ENCODE data around the gene POLR2F.

DNA sequence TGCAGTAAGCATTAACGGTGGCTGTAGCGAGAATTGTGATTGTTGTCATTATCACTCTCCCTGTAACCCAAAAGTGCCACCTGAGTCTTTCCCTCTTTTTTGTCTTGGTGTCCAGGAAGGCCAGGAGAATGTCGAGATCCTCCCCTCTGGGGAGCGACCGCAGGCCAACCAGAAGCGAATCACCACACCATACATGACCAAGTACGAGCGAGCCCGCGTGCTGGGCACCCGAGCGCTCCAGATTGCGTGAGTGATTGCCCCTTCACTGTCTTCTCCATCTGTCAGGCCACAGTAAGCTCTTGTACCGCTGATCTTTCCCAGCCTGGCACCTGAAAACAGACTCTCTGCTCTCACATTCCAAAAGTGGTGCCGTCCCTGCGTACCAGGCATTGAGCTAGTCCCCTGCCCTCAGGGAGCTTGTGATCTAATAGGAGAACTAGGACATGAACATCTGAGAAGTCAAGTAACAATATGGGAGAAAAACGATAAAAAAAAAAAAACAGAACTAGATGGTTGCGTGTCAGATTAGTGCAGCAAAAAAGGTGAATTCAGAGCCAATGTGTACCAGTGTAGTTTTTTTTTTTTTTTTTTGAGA lies 5.8 kb downstream of the POLR2F start:
- TF ChIP-seq CTCF (optimal IDR thresholded peaks at IDR 0.05 in 1 of 3, IDR thresholded peaks at IDR 0.05 in 1 of 3, conservative IDR thresholded peaks at IDR 0.05 in 1 of 3; ENCODE audit: extremely low read depth in 1 of 3, insufficient read depth in 2 of 3, low read length in 3 of 3) (no peak), EZH2 (IDR thresholded peaks at IDR 0.05; ENCODE audit: low read length) (no peak)

Measured in keratinocyte (primary cell).